HCT116 (cell line): ENCODE measurements around the gene GSTM1.
"Not testable (repeated sequence)": the region's sequence is repeated elsewhere in the genome, so short reads cannot be mapped to it uniquely, and the experiment has no call there.

Experiments
- ATF3 ChIP-seq: IDR thresholded peaks from 2 replicates; pipeline ENCODE4 v1.6.1; 2012
- CEBPB ChIP-seq: IDR thresholded peaks from 2 replicates; pipeline ENCODE4 v1.6.1; 2012; ENCODE audit warnings: low read depth
- EGR1 ChIP-seq: IDR thresholded peaks from 2 replicates; pipeline ENCODE4 v1.6.1; 2012; ENCODE audit warnings: low read depth
- EZH2 ChIP-seq: fragments of 200-600 bp; sonication (generic); IDR thresholded peaks from 2 replicates; pipeline ENCODE4 v1.6.1; 2017; ENCODE audit warnings: antibody characterized with exemption, mixed run types
- MAX ChIP-seq: IDR thresholded peaks from 2 replicates; pipeline ENCODE4 v1.6.1; 2012
- POLR2A ChIP-seq: IDR thresholded peaks from 2 replicates; pipeline ENCODE4 v1.7.0; 2011; ENCODE audit warnings: borderline replicate concordance; ENCODE audit not compliant: insufficient read depth, insufficient read length; ENCODE audit errors: extremely low read depth
- REST ChIP-seq: IDR thresholded peaks from 2 replicates; pipeline ENCODE4 v1.6.1; 2012; ENCODE audit warnings: low read depth
- ZFX ChIP-seq: fragments of 450-650 bp; IDR thresholded peaks from 2 replicates; pipeline ENCODE4 v1.6.1; 2017
- TF ChIP-seq, protein P1 (sequence below), 3 experiments: fragments of 200-600 bp in 1 of 3; sonication (generic) in 1 of 3; IDR thresholded peaks in 2 of 3; conservative IDR thresholded peaks in 1 of 3; 2 replicates each; pipeline ENCODE4 v1.5.1; 2012 to 2017; ENCODE audit warnings: low read depth in 2 of 3, low read length in 2 of 3, antibody characterized with exemption in 1 of 3, borderline replicate concordance in 1 of 3, control low read depth in 1 of 3, mild to moderate bottlenecking in 1 of 3, mixed read lengths in 1 of 3, mixed run types in 1 of 3, moderate library complexity in 1 of 3; ENCODE audit not compliant: insufficient read depth in 1 of 3

- TF ChIP-seq EZH2, MAX, ATF3, CEBPB, EGR1, POLR2A, REST, ZFX: not testable (repeated sequence)
- TF ChIP-seq, protein P1, sequence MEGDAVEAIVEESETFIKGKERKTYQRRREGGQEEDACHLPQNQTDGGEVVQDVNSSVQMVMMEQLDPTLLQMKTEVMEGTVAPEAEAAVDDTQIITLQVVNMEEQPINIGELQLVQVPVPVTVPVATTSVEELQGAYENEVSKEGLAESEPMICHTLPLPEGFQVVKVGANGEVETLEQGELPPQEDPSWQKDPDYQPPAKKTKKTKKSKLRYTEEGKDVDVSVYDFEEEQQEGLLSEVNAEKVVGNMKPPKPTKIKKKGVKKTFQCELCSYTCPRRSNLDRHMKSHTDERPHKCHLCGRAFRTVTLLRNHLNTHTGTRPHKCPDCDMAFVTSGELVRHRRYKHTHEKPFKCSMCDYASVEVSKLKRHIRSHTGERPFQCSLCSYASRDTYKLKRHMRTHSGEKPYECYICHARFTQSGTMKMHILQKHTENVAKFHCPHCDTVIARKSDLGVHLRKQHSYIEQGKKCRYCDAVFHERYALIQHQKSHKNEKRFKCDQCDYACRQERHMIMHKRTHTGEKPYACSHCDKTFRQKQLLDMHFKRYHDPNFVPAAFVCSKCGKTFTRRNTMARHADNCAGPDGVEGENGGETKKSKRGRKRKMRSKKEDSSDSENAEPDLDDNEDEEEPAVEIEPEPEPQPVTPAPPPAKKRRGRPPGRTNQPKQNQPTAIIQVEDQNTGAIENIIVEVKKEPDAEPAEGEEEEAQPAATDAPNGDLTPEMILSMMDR (IDR thresholded peaks at IDR 0.05 in 2 of 3, conservative IDR thresholded peaks at IDR 0.05 in 1 of 3; ENCODE audit: borderline replicate concordance in 1 of 3, insufficient read depth in 1 of 3, low read depth in 2 of 3, low read length in 2 of 3) = not testable (repeated sequence)
These were observed 10.2 kb downstream of the GSTM1 start for GRCh38 chr1:109697861-109698260.
